NCI-H526 treated with DMSO at 0.1 percent for 48 hours (cell line): ENCODE measurements around the gene TCP11L2.
A peak's percentile ranks its signal among the peaks of the same experiment; 100 is the strongest.
"Not testable (repeated sequence)": the region's sequence is repeated elsewhere in the genome, so short reads cannot be mapped to it uniquely, and the experiment has no call there.

Experiments
- DNase-seq: peaks from one replicate; lab custom pipeline; 2025; lab: John Stamatoyannopoulos, UW

The TCP11L2 gene

DNA sequence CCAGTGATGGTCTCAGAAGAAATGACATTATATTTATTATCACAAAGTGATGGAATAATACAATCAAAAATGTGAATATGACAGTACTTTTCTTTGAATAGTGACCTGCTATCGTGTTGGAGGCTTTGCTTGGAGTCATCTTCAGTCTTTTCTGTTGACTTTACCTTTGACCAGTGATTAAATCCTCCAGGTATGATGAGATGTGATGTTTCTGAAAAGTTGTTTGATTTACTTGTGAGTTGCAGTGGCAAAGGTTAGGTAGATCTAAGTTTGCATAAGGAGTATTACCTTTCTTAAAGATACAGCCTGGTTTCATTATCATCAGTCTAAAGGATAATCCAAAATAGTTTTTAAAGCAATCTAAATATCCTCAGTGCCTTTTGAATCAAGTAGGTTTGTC, 4.6 kb downstream of the TCP11L2 start:
- DNase-seq, result no peak

DNA sequence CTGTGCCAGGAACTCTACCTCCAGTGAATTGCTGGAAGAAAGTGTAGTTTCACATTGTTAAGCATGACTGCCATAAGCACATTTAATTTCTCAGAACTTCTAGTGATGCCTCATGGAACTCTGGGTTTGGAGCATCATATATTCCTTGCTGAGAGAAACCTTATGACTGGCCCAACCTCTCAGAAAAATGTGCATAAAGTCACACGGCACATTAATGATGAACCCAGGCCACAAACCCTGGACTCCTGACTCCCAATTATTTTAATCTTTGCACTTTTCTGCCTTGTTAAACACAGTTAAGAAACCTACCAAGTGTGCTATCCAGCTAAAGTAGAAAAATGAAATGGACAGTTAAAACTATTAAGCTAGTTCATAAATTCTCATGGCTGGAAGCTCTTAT, 5.6 kb downstream of the TCP11L2 start:
- no peak for DNase-seq

DNA sequence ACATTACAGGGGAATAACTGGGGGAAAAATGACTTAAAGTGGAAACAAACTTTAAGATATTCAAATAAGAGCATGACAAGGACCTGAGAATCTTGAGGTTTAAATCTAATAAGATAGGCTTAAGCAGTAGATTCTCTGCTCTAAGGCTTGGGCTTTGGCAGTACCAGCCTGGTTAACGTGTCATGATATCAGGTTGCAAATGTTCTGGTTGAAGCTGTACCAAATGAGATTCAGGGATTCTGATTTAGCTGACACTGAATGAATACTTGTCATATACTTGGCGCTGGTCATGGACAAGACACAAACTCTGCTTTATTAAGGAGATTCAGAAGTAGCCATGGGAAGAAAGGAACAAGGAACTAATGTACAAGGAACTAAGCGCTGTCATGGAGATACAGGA, 6.1 kb downstream of the TCP11L2 start:
- no peak for DNase-seq

DNA sequence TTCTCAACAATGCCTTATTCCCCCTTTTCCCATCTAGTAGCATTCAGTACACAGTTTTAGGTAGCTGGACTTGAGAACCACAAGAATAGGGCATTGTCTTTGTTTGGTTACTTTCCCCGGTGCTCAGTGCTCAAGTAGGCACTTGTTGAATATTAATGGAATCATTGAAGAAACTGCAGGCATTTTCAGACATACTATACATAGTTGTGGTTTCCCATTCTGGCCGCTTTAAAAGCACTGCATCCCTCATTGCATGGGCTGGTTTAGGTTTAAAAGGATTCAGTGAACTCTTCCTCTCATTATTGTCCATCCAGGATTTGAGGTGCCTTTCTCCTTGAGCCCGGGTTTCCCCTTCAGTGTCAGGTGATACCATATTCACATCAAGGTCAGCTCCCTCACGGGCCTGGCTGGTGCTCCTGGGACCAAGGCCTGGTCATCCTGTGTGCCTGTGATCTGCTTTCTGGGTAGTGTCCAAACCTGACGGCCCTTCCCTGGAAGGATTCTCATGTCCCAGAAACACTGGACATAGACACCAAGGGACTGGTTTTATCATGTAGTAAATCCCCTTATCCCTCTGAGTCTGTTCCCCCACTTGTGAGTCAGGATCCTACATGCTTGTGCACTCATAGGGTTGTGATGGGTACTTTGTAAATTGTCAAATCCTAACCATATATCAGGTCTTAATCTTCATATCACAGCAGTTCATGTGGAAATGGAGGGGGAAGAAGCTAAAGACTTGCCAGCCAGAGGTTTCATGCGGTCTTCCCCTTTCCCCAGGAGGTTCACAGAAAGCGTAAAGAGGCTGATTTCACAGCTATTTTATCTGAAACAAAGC, 7.4 kb downstream of the TCP11L2 start:
- DNase-seq, result no peak

DNA sequence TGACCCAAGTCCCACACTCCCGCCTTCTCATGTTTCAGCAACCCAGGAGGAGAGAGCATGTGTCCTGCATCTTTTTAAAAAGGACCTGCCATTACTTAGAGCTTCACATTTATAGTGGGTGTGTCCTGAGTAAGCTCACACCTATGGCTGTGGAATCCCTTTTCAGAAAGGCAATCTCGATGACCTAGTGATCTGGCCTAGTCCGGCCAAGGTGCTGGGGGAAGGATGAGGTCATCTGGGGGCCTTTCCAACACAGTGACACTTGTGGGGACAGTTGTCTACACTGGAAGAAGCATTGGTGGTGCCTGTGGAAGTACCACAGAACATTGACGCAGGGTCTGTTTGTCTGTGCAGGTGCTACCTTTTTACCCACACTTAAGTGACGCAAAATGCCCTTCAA, 8.2 kb downstream of the TCP11L2 start:
- DNase-seq, result no peak

DNA sequence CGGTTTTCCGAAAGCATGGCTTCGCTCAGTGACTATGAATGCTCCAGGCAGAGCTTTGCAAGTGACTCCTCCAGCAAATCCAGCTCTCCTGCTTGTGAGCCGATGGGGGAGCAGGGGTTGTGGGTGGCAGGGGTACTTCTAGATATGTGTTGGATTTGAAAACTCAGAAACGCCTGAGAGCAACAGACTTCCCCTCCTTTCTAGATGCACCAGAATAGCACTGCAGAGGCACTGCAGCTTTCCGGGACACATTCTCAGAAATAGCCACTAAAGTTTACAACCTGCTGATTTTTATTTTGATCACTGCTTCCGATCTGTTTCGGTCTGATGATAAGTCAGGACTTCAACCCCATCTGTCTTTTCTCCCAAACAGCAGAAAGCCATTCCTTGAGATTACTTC, 8.6 kb downstream of the TCP11L2 start:
- DNase-seq, result no peak

DNA sequence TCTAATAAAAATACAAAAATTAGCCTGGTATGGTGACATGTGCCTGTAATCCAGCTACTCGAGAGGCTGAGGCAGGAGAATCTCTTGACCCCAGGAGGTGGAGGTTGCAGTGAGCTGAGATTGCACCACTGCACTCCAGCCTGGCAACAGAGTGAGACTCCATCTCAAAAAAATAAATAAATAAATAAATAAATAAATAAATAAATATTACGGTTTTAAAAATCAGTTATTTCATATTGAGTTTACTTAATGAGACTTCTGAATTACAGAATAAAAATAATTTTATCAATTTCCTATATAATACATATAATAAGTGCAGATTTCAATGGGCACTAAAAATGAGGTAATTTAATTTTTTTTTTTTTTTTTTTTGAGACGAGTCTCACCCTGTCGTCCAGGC, 10.9 kb downstream of the TCP11L2 start:
- not testable (repeated sequence) for DNase-seq

DNA sequence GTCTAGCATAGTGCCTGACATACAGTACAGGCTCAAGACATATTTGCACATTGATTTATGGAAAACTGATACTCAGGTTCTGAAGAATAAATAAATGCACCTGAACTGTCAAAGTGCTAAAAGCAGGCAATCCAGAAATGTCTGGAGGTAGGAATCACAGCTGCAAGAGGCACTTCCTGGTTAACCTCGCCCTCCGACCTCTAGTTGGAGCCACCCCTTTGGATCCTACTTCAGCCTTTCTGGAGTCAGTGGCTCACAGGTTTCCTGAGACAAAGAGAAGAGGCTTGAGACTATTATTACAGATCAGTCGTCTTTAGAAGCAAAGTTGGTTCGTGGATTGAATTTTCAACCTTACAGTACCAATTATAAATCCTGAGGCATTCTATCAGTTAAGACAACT, 13.0 kb downstream of the TCP11L2 start:
- DNase-seq, result no peak

DNA sequence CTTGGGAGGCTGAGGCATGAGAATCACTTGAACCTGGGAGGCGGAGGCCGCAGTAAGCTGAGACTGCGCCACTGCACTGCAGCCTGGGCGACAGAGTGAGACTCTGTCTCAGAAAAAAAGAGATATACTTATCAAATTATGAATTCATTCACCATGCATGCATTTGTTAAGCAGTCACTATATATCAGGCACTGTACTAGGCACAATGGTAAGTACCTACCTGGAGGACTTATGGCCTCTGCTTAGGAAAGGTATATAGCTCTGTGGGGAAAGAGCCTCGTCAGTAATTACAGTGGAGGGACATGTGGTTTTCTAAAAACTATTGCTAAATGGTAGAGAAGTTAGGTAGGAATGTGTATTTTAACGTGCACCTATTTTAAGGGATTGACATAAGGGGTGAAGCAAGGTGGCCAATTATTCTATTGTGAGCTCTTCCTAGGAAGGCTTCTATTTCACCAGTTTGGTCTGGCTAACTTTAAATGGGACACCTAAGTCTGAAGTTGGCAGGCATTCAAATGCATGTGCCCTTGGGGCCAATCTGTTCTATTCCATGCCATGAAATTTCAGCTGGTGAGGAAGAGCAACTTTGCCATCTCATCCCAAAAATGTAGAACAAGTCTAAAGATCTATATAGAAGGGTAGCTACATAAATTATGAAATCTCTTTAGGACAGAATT, 15.0 kb downstream of the TCP11L2 start:
- no peak for DNase-seq

DNA sequence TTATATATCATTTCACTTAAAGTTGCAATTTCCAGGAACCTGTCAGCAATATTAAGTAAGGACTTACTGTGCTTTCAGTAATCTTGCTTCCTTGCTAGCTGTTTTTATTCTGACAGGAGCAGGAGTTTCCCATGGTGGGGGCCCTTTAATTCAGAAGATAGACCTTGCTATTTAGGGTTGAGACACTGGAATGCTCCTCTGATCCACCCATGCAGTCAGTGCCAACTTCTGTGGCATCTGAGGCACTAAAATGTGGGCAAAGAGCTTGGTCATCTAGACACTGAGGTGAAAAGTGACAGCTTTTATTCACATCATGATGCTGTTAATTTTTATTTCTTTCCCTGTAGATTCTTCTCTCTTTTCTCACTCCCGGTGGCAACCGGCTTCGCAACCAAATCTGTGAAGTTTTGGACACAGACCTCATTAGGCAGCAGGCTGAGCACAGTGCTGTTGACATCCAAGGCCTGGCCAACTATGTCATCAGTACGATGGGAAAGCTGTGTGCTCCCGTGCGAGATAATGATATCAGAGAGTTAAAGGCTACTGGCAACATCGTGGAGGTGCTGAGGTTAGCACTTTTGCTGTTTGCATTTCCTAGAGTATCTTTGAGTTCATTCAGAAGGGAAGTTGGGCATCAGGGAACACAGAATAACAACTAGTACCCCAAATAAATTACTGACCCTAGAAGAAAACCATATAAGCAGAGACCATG, 18.8 kb downstream of the TCP11L2 start:
- no peak for DNase-seq

DNA sequence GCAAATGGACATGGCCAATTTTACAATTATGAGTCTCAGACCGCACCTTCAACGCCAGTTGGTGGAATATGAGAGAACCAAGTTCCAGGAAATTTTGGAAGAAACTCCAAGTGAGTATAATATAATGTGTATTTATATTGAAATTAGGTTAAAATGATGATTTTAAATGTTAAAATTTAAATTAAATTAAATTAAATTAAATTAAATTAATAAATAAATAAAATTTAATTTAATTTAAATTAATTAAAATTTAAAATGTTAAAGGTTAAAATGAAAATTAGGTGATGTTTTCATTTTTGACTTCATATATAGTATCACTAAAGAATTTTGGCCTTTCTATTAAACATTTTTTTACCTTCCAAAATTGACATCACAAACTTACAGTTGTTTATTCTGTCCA, 21.0 kb downstream of the TCP11L2 start:
- no peak for DNase-seq

DNA sequence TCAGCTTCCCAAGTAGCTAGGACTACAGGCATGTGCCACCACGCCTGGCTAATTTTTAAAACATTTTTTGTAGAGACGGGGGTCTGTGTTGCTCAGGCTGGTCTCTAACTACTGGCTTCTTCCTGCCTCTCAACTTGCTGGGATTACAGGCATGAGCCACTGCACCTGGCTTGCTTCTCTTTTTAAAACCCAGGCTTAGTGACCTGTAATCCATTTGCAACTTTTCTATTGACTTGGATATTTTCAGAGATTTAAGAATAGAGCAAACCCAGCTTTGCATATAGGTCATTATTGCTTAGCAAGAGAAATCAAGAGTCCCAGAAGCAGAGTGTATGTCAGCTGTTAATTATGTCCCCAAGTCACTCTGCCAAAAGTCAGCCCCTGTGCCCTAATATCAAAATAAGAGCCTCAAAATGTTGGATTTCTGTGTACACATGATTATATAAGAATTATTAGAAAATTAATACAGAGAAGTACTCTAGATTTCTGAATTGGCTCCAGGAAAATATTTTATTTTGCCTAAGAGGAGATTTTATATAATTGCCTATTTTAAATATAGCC, 24.9 kb downstream of the TCP11L2 start:
- no peak for DNase-seq

DNA sequence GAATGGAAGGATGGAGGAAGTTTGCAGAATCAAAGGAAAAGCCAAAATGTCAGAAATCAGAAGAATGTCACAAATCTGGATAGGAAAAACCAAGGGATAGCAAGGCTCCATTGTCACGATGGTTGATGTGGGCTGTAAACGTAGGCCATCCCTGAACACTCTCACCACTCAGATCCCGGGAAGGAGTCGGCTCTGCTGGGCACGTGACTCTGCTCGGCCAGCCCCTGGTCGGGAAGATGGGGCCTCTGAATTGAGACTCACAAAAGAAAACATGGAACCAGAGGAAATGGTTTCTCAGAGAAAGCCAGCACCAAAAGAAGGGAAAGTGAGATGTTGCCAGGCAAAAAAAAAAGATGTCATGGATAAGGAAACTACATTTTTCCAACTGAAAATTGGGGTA, 26.2 kb downstream of the TCP11L2 start:
- no peak for DNase-seq

DNA sequence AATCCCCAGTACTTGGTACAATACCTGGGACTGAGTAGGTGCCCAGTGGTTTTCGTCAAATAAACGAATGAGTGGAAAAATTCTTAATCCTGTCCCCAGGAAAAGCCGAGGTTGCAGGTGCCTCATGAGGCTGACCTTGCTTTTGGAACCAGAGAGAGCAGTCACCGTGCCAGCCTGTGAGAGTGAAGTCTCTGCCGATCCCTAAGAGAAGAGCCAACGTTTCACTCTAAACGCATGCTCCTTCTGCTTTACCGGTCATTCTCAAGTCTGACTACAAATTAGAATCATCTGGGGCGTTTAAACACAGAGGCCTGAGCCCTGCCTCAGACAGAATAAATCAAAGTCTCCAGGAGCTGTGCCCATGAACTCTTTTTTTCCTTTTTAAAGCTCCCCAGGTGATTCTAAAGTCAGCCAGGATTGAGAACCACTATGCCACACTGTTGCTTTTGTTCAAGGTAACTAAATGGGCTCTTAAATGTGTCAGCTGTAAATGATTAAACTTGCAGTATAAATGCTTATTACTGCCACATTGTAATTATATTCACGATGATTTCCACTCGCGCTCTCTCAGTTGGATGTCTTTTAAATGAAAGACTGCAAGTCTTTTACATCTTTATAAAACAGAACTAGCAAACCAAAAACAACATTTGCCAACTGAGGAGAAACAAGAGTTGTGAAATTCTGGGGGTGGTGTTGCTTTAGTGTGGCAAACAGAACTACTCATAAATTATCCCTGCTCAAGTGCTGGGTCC, 26.9 kb downstream of the TCP11L2 start:
- no peak for DNase-seq

DNA sequence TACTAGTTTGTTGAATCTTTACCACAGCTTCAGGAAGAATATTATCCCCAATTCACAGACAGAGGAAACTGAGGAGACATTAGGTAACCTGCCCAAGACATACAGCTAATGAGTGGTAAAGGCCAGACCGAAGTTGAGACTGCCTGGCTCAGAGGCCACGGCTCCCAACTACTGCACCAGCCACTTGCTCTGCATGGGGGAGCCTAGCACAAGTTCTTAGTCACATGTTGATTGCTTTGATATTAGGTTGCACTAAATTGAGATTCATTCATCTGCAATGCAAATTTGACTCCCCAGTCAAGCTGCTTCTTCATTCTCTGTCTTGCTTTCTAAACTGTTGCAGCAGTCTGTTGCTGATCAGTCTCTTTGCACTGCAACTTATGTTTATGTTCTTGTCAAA, 29.1 kb downstream of the TCP11L2 start:
- peak; percentile 65 for DNase-seq

DNA sequence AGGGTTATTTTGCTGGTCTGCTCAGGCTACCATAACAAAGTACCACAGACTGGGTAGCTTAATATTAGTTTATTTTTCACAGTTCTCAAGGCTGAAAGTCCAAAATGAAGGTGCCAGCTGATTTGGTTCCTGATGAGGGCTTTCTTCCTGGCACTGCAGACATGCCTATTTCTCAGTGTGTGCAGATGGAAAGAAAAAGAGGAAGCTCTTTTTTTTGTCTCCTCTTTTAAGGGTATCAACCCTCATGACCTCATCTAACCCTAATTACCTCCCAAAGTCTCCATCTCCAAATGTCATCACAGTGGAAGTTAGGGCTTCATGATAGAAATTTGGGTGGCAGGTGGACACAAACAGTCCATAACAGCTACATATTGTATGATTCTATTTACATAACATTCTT, 30.0 kb downstream of the TCP11L2 start:
- no peak for DNase-seq

DNA sequence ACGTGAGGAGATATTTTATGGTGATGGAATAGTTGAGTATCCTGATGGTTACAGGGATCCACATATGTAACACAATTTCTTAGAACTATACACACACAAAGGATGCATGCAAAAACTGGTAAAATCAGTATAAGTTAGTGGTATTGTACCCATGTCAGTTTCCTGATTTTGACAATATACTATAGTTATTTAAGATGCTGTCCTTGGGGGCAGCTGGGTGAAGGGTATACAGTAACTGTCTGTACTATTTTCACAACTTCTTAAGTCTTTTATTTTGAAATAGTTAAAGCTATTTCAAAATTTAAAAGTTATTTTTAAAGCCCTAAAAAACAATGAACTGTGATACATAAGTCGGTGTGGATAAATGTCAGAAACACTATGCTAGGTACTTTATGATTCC, 30.5 kb downstream of the TCP11L2 start:
- no peak for DNase-seq

DNA sequence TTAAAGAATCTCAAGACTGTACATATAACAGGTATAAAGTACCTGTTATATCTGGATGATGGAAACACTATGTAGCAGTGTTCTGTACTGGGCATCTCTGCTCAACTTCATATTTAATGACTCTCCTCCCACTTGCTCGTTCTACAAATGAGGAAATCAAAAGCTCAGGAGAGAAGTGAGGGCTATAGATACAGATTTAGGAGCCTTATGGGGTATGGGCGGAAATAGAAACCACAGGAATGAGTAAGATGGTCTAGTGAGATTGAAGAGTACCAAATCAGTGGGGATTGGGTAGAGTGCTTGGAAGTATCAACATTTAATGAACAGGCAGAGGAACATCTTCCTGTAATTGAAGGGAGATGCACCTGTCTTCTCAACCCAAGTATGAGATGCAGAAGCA, 31.2 kb downstream of the TCP11L2 start:
- no peak for DNase-seq

DNA sequence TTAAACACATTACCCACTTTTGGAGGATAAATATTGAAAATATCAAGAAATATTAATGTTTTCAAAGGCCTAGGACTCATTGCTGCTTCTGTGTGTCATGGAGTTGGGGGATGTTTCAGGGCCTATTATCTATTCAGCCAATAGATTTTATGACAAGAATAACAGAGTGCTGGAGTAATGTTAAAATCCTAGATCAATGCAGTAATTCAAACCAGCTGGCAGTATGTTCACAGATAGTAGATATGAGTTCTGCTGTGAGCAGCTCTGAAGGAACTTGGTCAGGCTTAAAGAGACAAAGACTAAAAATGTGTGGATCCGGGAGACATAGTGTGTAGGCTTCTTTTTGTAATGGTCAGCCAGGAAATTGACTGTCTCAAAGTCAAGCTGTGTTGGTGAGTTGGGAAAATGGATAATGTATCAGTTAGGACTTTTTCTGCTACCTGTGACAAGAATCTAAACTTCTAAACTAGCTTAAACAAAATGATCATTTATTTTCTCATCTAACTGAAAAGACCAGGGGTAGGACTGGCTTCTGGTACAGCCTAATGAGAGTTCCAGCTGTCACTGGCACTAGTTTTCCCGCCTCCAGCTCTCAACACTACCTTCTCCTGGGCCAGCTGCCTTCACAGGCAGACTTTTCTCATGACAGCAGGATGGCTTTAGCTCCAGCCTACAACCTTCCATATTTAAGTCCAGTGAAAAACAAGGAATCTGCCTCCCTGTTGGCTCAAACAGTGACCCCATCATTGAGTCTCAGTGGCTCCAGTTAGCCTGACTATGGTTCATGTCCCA, 38.7 kb downstream of the TCP11L2 start:
- no peak for DNase-seq

DNA sequence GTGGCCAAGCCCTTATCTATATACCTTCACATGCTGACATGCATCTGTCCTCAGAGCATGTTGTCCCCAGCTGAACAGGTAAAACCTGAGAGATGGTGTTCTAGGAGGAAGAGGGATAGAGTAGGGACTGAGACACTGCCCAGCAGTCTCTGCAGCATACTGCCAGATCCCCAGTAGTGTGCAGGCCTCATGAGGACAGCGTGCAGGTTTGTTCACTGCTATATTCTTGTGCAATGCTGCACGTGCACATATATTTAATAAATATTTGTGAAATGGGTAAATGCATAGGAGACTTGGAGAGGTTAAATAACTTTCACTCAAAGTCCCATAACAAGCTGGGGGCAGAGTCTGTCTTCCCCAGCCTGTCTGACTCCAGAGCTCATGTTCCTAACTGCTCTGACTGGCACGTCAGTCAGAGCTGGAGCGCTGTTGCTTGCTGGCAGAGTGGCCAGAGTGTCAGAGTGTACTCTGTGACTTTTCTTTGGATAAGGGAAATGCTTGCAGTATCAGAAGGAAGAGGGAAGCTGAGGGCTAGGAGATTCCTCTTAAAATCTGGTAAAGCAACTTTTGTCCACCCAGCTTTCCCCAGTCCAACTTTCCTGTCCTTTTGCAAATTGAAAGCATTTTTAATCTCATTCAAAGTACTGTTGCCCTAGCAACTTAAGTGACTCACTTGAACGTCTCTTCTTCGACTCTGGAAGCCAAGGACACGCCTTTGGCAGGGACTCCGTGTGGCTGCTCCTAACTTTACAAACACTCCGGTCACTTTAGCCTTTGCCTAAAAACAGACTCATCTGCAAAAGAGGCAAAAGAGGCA, 40.1 kb downstream of the TCP11L2 start:
- DNase-seq, result no peak

DNA sequence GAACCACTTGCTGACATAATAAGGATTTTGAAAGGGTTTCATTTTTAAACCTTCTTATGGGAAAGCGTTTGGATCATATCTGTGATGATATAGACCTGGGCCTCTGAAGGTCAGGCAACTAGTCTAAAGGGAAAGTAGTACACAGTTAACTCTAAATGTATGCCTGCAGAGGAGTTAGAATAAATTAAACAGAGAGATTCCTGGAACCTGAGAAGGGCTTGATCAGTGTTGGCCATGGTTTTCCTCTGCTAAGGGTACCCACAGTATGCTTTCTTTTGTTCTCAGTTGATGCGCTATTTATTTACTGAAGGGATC, 40.6 kb downstream of the TCP11L2 start:
- DNase-seq, result no peak
